CD4-positive, alpha-beta T cell treated with Interferon gamma for 1 hour (primary cell): ENCODE results near the gene TREM2.
"Not testable (repeated sequence)": the region's sequence is repeated elsewhere in the genome, so short reads cannot be mapped to it uniquely, and the experiment has no call there.

Experiments
- DNase-seq: peaks from one replicate; pipeline ENCODE4 v3.0.0-alpha.2; 2020

TREM2 gene

GRCh38 chr6:41153992-41154625, 8.8 kb downstream of the TREM2 start, which contains the start of gene TREML1:
TSS of gene TREML1 (minus strand) at chr6:41154347. CDS start at chr6:41154288, 59 bp downstream.
- no peak for DNase-seq

GRCh38 chr6:41153451-41153850, 9.5 kb downstream of the TREM2 start:
- DNase-seq, result no peak

GRCh38 chr6:41150671-41151070, 12.2 kb downstream of the TREM2 start:
- DNase-seq, result no peak

GRCh38 chr6:41147917-41148316, 15.0 kb downstream of the TREM2 start:
- DNase-seq, result no peak

- no peak for DNase-seq
Observed at GRCh38 chr6:41136911-41137310, 26.0 kb downstream of the TREM2 start.

- DNase-seq, result no peak
Observed at GRCh38 chr6:41135062-41135832, 27.7 kb downstream of the TREM2 start.

GRCh38 chr6:41132254-41132653, 30.7 kb downstream of the TREM2 start:
- DNase-seq, result no peak

- no peak for DNase-seq
Observed at GRCh38 chr6:41125282-41125681, 37.6 kb downstream of the TREM2 start.

- no peak for DNase-seq
Observed at GRCh38 chr6:41122918-41123317, 40.0 kb downstream of the TREM2 start.

GRCh38 chr6:41122373-41122772, 40.5 kb downstream of the TREM2 start:
- DNase-seq, result no peak

- no peak for DNase-seq
Observed at GRCh38 chr6:41120058-41120457, 42.9 kb downstream of the TREM2 start.

- DNase-seq, result no peak
Observed at GRCh38 chr6:41119508-41119907, 43.4 kb downstream of the TREM2 start.

GRCh38 chr6:41115027-41115426, 47.9 kb downstream of the TREM2 start:
- DNase-seq, result not testable (repeated sequence)

GRCh38 chr6:41111017-41111416, 51.9 kb downstream of the TREM2 start:
- no peak for DNase-seq
